DMS114 treated with DMSO at 0.1 percent for 48 hours (cell line): ENCODE data around the gene SSH2.

Experiments
- DNase-seq: peaks from one replicate; lab custom pipeline; 2025; ENCODE audit not compliant: unreplicated experiment; lab: John Stamatoyannopoulos, UW

The SSH2 gene

GRCh38 chr17:29592850-29593551 is 337.0 kb downstream of the SSH2 start, which contains the start of gene ANKRD13B:
ANKRD13B (plus strand) TSS chr17:29593132; CDS start chr17:29593622, 490 bp downstream.
- DNase-seq, result no peak

GRCh38 chr17:29591737-29592608 is 338.1 kb downstream of the SSH2 start:
- peak; percentile 77 for DNase-seq

GRCh38 chr17:29591146-29591736 is 338.8 kb downstream of the SSH2 start:
- peak; percentile 43 for DNase-seq

GRCh38 chr17:29590411-29591145 is 339.4 kb downstream of the SSH2 start:
- DNase-seq, result peak; percentile 18

- peak; percentile 57 for DNase-seq
Observed at GRCh38 chr17:29589524-29590410, 340.3 kb downstream of the SSH2 start, which contains the start of gene GIT1. GIT1 (minus strand) TSS chr17:29589648; CDS start chr17:29589378, 270 bp downstream.

- DNase-seq, result no peak
Observed at GRCh38 chr17:29588562-29589411, 341.2 kb downstream of the SSH2 start.

- no peak for DNase-seq
Observed at GRCh38 chr17:29588017-29588561, 341.9 kb downstream of the SSH2 start.

GRCh38 chr17:29587591-29587990 is 342.4 kb downstream of the SSH2 start:
- no peak for DNase-seq

GRCh38 chr17:29586676-29587469 is 343.2 kb downstream of the SSH2 start:
- no peak for DNase-seq

GRCh38 chr17:29585080-29585751 is 344.8 kb downstream of the SSH2 start:
- DNase-seq, result no peak

- no peak for DNase-seq
Observed at GRCh38 chr17:29584452-29585079, 345.5 kb downstream of the SSH2 start.

- no peak for DNase-seq
Observed at GRCh38 chr17:29583324-29584248, 346.4 kb downstream of the SSH2 start.

GRCh38 chr17:29582772-29583171 is 347.3 kb downstream of the SSH2 start:
- no peak for DNase-seq

GRCh38 chr17:29582254-29582765 is 347.7 kb downstream of the SSH2 start:
- no peak for DNase-seq

GRCh38 chr17:29581583-29582253 is 348.3 kb downstream of the SSH2 start:
- no peak for DNase-seq
